Epithelial cell of esophagus (primary cell): ENCODE results near the gene AMDHD2.
"Not testable (repeated sequence)": the region's sequence is repeated elsewhere in the genome, so short reads cannot be mapped to it uniquely, and the experiment has no call there.

Experiments
- DNase-seq: peaks from one replicate; pipeline ENCODE4 v3.0.0; 2010; ENCODE audit warnings: low read depth
- H3K4me3 ChIP-seq: 2 replicates; pipeline ENCODE4 v1.5.1; 2011; ENCODE audit warnings: mild to moderate bottlenecking, low read length, control low read depth

The AMDHD2 gene

DNA sequence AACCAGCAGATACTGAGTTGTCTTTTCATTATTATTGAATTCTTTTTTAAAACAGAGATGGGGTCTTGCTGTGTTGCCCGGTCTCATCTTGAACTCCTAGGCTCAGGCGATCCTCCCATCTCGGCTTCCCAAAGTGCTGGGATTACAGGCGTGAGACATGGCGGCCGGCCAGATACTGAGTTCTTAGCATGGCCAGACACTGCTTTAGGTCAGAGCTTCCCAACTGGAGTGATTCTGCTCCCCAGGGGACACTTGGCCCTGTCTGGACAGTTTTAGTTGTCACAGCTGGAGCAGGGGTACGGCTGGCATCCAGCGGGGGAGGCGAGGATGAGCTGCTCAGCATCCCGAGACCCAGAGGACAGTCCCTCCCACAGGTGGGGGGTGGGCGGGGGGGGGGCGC is 58.7 kb downstream of the AMDHD2 start:
- not testable (repeated sequence) for H3K4me3 ChIP-seq, DNase-seq

DNA sequence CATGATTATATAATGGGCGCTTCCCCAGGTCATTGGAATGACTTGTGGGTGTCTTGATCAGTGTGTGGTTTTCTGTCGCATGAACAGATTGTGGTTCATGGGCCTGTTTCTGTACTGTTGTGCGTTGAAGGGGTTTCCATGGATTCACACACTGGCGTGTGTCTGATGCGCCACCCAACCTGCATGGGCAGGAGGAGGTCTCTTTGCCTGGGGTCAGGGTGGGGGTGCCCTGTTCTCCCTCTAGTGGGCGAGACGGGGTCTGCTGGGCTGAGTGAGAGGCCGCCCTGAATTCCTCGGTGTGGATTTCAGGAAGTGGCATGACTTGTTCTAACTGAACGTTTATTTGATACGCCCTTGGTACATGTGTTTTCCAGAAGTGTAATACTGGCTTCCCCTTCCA is 60.0 kb downstream of the AMDHD2 start:
- DNase-seq, H3K4me3 ChIP-seq: not testable (repeated sequence)

DNA sequence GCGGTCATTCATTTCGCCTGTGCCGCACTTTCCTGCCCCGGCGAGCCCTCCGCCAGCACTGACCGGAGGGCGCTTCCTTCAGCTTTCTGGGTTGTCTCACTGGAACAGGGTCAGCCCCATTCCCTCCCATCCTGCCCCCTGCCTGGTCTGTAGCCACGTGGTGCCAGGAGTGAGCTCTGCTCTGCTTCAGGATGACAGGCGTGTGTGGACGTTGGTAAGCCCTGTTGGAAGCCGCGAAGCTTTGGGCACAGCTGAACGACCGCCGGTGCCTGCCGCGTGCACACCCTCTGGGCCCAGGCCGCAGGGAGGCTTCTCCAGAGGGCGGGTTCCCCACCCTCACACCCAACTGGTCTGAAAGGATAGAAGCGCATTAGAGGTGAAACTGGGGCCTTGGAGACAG is 60.6 kb downstream of the AMDHD2 start:
- not testable (repeated sequence) for H3K4me3 ChIP-seq, DNase-seq
